ENCODE results near the gene UBR2. TPM values are rescaled to one million over a fixed set of nuclear protein-coding genes. Genes with fewer than 3 reads are reported as not detected.

UBR2 gene
- total and polyA plus RNA-seq, 2 of the 13 experiments (the other 11 are each of a cell fraction or from before 2014, with no cell fraction given), result 17.6 to 29.3 TPM

GRCh38 chr6:42618105-42618504 is 54.3 kb downstream of the UBR2 start:
- Histone ChIP-seq H3K36me3 (replicated peaks in 1 of 2; ENCODE audit: control insufficient read depth in 1 of 2, insufficient read depth in 2 of 2, low read length in 2 of 2) (peaks cover 6 to 48% of the 10 kb centered on the region in 2 experiments), H3K9me3 (ENCODE audit: low read length) (no peaks in the 10 kb centered on the region), H2AFZ (ENCODE audit: low read length) (no peak overlapping the region), H4K20me1 (ENCODE audit: insufficient read depth, low read length) (no peaks in the 10 kb centered on the region), H3K9ac (ENCODE audit: insufficient read depth, low read depth, low read length) (no peak overlapping the region), H3K27me3 (ENCODE audit: control insufficient read depth in 1 of 2, insufficient read depth in 2 of 2, low read length in 2 of 2) (no peaks in the 10 kb centered on the region), H3K4me3 (replicated peaks in 1 of 3; ENCODE audit: insufficient read depth in 1 of 3, low read depth in 2 of 3, low read length in 3 of 3) (no peak overlapping the region), H3K27ac (ENCODE audit: extremely low read length, insufficient read depth, low read length) (no peak overlapping the region), H3K4me1 (ENCODE audit: insufficient read depth, low read length) (no peaks in the 10 kb centered on the region), H3K79me2 (ENCODE audit: insufficient read depth, low read length) (no peaks in the 10 kb centered on the region), H3K4me2 (ENCODE audit: low read depth, low read length) (no peak overlapping the region)
- DNase-seq (ENCODE audit: low spot score) (no peak), ATAC-seq (no peak), FAIRE-seq (no peak)
- BruUV-seq (replicated peaks), result no TSS peak
- ChIA-PET CTCF (ENCODE audit: low intra/inter-chr PET ratio, low total read pairs) (no interaction called here), POLR2A (no interaction called here)
- no peak for TF ChIP-seq KDM5B (CRISPR knock-in tag; IDR thresholded peaks at IDR 0.05; ENCODE audit: borderline replicate concordance)
- no peak for TF ChIP-seq NFIC (IDR thresholded peaks at IDR 0.05; ENCODE audit: low read length)
- no peak for TF ChIP-seq ETV6 (CRISPR knock-in tag; conservative IDR thresholded peaks at IDR 0.05)
- no peak for TF ChIP-seq RARG (CRISPR knock-in tag; IDR thresholded peaks at IDR 0.05; ENCODE audit: low read depth)
- no peak for TF ChIP-seq ZNF510 (CRISPR knock-in tag; IDR thresholded peaks at IDR 0.05; ENCODE audit: low read depth)
- TF ChIP-seq ZSCAN30 (CRISPR knock-in tag; IDR thresholded peaks at IDR 0.05), result no peak
- TF ChIP-seq GATA4 (IDR thresholded peaks at IDR 0.05; ENCODE audit: borderline replicate concordance, low read depth), result no peak
- no peak for TF ChIP-seq ZNF782 (CRISPR knock-in tag; IDR thresholded peaks at IDR 0.05; ENCODE audit: borderline replicate concordance)
- TF ChIP-seq PHF20 (CRISPR knock-in tag; IDR thresholded peaks at IDR 0.05), result no peak
- TF ChIP-seq HMG20A (CRISPR knock-in tag; IDR thresholded peaks at IDR 0.05; ENCODE audit: borderline replicate concordance), result no peak
- no peak for TF ChIP-seq POLR2A (IDR thresholded peaks at IDR 0.05; ENCODE audit: insufficient read depth in 1 of 2, low read depth in 2 of 2, low read length in 2 of 2)
- no peak for TF ChIP-seq SRF (IDR thresholded peaks at IDR 0.05; ENCODE audit: low read depth, low read length)
- no peak for TF ChIP-seq ZBTB40 (IDR thresholded peaks at IDR 0.05)
- TF ChIP-seq ZBTB40 (CRISPR knock-in tag; IDR thresholded peaks at IDR 0.05), result no peak
- TF ChIP-seq CBX5 (CRISPR knock-in tag; IDR thresholded peaks at IDR 0.05; ENCODE audit: borderline replicate concordance), result no peak
- intact Hi-C loops (cut with micrococcal nuclease; ENCODE audit: unreplicated experiment), result no loop called here
- WGBS (ENCODE audit: low lambda C conversion rate), result 83% methylated on average over 1 of the region's 1 CpG
- in situ Hi-C loops (cut with HindIII; ENCODE audit: extremely low pct_ligation_motif_present, low pct_unique_long_range_greater_than_20kb), result no loop called here
